LNCAP (cell line): Measurements from ENCODE around the gene ARRDC5.
A peak's percentile ranks its signal among the peaks of the same experiment; 100 is the strongest.

ENCODE experiments used
- TF ChIP-seq, protein P1 (sequence below): fragments of 450-650 bp; IDR thresholded peaks from 2 replicates; pipeline ENCODE4 v1.5.1; 2017; ENCODE audit warnings: mild to moderate bottlenecking

Gene ARRDC5

DNA sequence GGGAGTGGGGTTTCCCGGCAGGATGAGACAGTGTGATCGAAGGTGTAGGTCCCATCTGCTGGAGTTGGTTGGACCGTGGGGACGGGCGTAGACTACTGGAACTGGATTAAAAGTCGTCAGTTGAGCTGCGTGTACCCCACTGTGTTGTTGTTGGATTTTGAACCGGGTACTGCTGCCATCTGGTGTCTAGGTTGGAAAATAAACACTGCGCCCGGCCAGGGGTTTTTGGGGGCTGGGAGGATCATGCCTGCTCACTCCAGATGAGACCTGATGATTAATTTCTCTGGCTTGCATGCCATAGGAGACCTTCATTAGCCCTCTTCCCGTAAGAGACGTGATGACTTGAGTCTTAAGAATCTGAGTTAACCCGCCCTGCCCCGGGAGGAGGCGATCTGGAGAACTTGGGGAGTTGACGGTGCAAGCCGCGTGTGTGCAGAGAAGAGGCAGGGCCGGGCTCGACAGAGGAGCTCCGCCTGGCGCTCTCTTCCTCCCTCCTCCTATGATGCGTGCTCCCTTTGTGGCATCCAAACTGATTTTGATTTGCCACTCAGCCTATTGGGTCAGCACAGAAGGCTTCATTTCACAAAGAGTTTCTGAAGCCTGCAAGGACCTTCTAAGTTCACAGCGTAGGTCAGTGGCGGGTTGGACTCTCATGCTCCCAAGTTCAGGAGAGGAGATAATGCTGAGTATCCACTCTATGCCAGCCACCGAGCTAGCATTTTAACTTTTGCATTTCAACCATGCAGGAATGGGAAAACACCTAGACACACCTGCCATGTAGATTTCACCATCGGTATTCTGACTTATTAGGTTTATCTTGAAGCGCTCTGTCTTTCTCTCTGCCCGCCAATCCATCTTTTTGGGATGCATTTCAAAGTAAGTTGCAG, 9.3 kb upstream of the ARRDC5 start:
- TF ChIP-seq, protein P1, sequence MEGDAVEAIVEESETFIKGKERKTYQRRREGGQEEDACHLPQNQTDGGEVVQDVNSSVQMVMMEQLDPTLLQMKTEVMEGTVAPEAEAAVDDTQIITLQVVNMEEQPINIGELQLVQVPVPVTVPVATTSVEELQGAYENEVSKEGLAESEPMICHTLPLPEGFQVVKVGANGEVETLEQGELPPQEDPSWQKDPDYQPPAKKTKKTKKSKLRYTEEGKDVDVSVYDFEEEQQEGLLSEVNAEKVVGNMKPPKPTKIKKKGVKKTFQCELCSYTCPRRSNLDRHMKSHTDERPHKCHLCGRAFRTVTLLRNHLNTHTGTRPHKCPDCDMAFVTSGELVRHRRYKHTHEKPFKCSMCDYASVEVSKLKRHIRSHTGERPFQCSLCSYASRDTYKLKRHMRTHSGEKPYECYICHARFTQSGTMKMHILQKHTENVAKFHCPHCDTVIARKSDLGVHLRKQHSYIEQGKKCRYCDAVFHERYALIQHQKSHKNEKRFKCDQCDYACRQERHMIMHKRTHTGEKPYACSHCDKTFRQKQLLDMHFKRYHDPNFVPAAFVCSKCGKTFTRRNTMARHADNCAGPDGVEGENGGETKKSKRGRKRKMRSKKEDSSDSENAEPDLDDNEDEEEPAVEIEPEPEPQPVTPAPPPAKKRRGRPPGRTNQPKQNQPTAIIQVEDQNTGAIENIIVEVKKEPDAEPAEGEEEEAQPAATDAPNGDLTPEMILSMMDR, result peak; percentile 60

DNA sequence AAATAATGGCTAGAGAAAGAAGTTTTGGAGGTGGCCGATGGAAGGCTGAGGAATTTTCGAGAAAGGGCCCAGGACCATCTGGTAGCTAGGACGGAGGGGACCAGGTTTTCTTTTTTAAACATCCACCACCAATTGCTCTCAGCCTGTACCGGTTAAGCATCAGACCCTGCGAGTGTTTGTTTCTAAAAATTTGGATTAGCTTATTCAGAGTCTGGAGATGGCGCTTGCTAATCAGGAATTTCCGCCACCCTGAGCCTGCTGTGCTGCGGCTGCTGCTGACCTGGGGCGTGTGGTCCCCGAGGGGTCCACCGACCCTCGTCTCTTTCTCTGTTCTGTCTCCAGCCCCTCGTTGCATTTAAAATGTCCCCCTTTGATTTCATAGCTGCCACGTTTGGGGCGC, 8.6 kb upstream of the ARRDC5 start:
- TF ChIP-seq, protein P1, result no peak

DNA sequence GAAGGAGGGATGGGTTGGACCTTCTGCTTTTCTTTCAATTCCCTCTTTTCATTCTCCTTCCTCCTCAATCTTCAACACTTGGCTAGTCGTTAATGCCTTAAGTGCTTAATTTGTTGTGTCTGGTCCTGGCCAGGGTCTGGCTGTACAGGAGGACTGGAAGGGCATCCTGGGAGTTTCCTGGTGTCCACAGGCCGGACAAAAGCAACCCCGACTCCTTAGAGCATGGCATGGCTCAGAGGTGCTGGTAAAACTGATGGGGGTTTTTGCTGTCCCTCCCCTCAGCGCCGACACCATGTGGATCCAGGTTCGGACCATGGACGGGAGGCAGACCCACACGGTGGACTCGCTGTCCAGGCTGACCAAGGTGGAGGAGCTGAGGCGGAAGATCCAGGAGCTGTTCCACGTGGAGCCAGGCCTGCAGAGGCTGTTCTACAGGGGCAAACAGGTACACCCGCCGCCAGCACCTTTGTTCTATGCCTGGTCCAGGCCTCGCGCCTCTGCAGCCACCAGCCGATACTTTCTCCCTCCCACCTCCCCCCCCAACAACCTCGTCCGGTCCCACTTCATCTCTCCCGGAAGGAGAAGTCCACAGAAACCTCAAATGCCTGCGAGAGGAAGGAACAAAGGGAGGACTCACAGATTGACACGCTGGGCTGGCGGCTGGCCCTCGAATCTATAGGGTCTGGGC, 8.0 kb upstream of the ARRDC5 start:
- TF ChIP-seq, protein P1, result no peak

DNA sequence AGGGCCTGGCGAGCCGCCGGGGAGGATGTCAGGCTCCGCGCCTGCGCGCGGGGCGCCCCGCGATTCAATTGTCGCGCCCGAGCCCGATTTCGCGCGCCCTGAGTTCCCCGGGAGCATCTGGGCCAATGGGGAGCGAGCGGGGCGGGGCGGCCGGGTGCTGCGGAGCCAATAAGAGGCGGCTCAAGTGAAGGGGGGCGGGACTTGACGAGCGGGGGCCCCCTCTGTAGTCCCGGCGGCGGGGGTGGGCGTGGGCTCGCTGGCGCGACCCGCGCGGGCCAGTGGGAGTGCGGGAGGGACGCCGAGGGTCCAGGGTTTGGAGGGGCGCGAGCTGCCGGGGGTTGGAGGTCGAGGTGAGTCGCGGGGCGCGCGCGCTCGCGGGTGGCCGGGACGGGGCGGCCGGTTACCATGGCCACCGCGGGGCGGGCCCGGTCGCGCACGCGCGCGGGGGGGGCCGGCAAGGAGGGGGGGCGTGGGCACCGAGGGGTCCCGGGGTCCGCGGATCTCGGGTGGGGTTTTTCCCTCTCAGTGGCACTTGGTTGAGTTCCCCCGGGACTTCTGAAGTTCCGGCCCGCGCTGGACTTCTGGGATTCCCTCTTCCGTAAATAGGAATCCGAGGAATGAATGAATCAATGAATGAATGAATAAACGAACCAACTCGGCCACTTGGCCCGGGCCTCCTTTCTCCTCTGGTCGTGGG, 7.3 kb upstream of the ARRDC5 start:
- TF ChIP-seq, protein P1, result no peak

DNA sequence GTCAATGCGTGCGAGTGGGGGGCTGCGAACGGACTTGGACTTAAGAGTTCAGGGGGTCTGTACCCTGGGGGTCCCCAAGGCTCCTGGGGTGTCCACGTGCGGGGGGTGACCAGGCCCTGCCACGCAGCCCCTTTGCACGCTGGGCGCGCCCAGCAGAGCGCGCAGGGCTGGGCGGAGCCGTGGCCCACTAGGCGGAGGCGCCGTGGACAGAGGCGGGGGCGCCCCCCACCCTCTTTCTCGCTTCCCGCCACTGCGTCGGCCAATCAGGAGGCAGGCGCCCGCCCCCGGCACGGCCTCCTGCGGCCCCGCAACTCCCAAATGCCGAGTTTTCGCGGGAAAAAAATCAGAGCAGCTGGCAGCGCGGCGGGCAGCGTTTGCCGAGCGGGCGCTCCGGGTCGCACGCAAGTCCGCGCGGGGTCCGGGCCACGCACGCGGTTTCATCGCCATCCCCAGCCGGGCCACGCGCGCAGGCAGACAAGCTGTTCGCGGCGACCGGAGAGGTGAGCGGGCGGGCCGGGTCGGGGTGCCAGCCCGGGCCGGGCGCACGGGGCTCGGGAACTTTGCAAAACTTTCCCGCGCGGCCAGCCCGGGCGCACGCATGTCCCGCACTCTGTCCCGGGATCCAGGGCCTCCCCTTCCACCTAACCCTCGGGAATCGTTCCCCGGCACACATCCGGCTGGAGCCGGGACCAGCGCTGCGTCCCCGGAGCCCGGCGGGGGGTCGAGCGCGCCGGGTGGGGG, 6.6 kb upstream of the ARRDC5 start, which contains the start of gene UHRF1:
Gene UHRF1 (plus strand): TSS at position 346 of the 741 bp plus-strand sequence. CDS start 1,385 bp downstream, outside the sequence.
- TF ChIP-seq, protein P1, result no peak

DNA sequence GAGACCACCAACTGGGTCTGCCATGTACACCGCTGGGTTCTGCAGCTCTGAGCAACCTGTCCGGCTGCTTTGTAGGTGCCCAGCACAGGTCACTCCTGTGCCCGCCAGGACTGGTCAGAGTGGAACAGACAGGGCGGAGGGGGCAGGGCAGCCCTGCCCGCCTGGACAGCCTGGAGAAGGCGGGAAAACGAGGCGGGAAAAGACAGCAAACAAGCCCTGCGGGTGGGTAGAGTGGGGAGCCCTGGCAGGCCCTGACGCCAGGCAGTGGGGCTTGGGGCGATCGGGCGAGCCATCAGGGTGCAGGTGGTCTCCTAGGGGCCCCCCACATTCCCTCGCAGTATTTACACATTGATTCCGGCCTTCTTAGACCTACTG, 6.1 kb upstream of the ARRDC5 start:
- TF ChIP-seq, protein P1, result no peak

DNA sequence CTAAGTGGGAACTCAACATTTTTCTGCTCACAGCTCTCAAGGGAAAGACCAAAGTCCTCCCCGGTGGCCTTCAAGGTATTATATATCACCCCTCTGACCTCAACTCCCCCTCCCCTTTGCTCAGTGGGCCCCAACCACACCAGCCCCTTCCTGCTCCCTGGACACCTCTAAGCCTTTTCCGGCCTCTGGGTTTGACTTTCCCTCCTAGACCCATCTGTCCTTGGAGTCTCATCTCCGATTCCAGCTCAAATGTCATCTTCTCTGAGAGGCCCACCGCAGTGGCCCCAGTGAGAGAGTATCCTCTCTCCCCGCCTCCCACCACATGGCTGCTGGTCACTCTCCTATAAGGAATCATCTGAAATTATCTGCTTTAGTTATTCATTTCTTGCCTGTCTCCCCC, 5.7 kb upstream of the ARRDC5 start:
- TF ChIP-seq, protein P1, result no peak
